ENCODE data around the gene PNPLA6.

The PNPLA6 gene

GRCh38 chr19:7515645-7516151, 19.8 kb upstream of the PNPLA6 start, which contains the start of gene ZNF358:
ZNF358 (plus strand) TSS chr19:7516103; CDS start chr19:7519243, 3,140 bp downstream.
- DNase-seq (ENCODE audit: low read depth): peak; percentile 39

DNA sequence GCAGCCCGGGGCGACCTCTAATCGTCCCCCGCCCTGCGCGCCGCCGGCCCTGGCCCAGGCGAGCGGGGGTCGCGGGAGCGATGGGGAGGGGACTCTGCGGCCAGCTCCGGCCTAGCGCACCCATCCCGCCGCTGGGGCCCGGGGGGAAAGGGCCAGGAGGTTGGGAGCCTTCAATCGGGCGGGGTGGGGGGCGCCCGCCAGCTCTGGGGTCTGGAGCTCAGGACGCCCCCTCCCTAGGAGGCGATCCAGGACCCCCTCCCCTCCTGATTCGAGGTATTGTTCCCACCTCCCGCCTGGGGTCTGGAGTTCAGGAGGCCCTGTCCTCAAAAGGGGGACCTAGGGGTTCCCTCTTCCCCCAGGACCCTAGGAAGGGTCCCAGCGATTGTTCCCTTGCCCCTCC, 19.2 kb upstream of the PNPLA6 start:
- no peak for DNase-seq (ENCODE audit: low read depth)

DNA sequence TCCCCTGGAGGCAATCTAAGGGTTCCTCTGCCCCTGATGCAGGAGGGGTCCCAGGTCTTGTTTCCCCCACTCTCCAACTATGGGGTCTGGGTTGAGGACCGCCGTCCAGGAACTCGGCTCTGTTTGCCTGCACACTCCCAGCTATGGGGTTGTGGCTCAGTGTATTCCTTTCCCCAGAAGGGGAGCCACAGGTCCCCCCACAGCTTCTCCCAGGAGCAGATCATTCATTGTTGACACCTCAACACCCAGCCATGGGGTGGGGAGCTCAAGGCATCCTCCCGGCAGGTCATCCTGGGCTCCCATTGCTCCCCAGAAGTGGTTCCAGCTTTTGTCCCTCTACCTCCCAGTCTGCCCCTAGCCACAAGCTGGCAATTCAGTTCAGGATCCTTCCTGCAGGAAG, 18.6 kb upstream of the PNPLA6 start:
- no peak for DNase-seq (ENCODE audit: low read depth)

- no peak for DNase-seq (ENCODE audit: low read depth)
These were observed 16.0 kb upstream of the PNPLA6 start for GRCh38 chr19:7519361-7520130.

- DNase-seq (ENCODE audit: low read depth): no peak
These were observed 15.1 kb upstream of the PNPLA6 start for GRCh38 chr19:7520131-7521051.

- no peak for DNase-seq (ENCODE audit: low read depth)
These were observed 13.9 kb upstream of the PNPLA6 start for GRCh38 chr19:7521551-7522071.

- DNase-seq (ENCODE audit: low read depth): peak; percentile 100
These were observed 13.2 kb upstream of the PNPLA6 start, which contains the start of gene MCOLN1 for GRCh38 chr19:7522072-7522922. MCOLN1 (plus strand) TSS chr19:7522624; CDS start chr19:7522751, 127 bp downstream.

- no peak for DNase-seq (ENCODE audit: low read depth)
These were observed 12.4 kb upstream of the PNPLA6 start for GRCh38 chr19:7522923-7523667.

- no peak for DNase-seq (ENCODE audit: low read depth)
These were observed 11.0 kb upstream of the PNPLA6 start for GRCh38 chr19:7524523-7524922.

GRCh38 chr19:7524992-7525739, 10.4 kb upstream of the PNPLA6 start:
- DNase-seq (ENCODE audit: low read depth): no peak

DNA sequence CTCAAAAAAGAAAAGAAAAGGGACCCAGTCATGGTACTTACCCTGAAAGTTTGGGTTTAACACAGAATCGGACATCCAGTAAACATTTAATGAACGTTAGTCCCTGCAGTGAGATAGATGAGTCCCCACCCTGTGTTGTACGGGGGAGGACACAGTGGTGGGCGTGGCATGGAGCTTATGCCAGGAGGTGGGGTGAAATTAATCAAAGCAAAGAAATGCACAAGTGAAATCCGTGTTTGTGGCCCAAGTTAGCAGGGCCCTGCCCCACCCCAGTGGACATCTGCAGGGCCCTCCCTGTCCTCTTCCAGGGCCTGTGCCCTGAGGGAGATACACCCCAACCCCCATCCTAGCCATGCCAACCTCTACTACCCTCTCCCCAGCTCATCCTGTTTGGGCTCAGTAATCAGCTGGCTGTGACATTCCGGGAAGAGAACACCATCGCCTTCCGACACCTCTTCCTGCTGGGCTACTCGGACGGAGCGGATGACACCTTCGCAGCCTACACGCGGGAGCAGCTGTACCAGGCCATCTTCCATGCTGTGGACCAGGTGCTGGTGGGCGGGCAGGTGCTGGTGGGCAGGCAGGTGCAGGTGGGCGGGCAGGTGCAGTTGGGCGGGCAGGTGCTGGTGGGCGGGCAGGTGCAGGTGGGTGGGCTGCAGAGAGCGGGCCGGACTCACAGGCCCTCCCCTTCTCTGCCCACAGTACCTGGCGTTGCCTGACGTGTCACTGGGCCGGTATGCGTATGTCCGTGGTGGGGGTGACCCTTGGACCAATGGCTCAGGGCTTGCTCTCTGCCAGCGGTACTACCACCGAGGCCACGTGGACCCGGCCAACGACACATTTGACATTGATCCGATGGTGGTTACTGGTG, 9.2 kb upstream of the PNPLA6 start:
- DNase-seq (ENCODE audit: low read depth): no peak

DNA sequence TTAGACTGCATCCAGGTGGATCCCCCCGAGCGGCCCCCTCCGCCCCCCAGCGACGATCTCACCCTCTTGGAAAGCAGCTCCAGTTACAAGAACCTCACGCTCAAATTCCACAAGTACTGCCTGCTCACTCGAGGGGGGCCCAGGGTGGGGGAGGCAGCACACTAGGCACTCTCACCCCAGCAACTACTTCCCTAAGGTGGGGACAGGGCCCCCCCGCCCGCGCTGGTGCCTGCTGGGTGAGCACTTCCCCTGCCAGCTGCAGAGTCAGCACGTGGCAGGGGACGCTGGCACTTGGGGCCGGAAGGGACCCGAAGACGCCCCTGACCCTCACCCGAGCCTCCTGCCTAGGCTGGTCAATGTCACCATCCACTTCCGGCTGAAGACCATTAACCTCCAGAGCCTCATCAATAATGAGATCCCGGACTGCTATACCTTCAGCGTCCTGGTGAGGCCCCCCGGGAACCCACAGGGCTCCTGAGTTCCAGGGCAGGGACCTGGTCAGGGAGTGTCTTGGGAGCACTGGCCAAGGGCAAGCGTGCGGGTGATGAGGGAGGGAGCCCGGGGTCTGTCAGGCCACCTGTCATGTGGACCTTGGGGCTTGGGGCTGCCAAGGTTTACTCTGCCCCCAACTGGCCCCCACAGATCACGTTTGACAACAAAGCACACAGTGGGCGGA, 7.9 kb upstream of the PNPLA6 start:
- no peak for DNase-seq (ENCODE audit: low read depth)

GRCh38 chr19:7528192-7528519, 7.4 kb upstream of the PNPLA6 start:
- no peak for DNase-seq (ENCODE audit: low read depth)

- no peak for DNase-seq (ENCODE audit: low read depth)
These were observed 6.8 kb upstream of the PNPLA6 start for GRCh38 chr19:7528522-7529245.

DNA sequence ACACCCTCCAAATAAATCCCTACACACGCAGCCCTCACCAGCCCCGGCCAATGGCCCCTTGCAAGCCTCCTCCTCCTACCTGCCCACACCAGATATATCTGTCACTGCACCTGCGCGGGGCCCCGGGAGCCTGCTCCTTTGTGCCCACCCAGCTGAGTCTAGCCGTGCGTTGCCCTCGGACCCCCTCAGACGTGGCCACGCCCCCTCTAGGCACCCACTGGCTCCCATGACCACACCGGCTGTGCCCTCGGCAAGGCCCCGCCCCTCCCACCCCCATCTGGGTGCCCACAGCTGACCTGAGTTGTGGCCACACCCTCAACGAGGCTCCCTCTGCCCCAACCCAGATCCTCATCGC, 6.3 kb upstream of the PNPLA6 start:
- no peak for DNase-seq (ENCODE audit: low read depth)

GRCh38 chr19:7529610-7530490, 5.7 kb upstream of the PNPLA6 start:
- no peak for DNase-seq (ENCODE audit: low read depth)

- DNase-seq (ENCODE audit: low read depth): no peak
These were observed 2.1 kb upstream of the PNPLA6 start for GRCh38 chr19:7533281-7533885.

Measured in stimulated activated CD8-positive, alpha-beta memory T cell treated with anti-CD3 and anti-CD28 coated beads, Interleukin-4, amount 100 ng/mL, for 24 hours (primary cell).